Muscle of leg (tissue), 11 donors: ENCODE data around the gene ACTRT3. TPM values are rescaled to one million over a fixed set of nuclear protein-coding genes. Genes with fewer than 3 reads are reported as not detected.

Experiments
- DNase-seq: peaks from one replicate; pipeline ENCODE4 v3.0.0; 2013
- H3K27ac ChIP-seq: one replicate; pipeline ENCODE4 v1.5.1; 2013; ENCODE audit warnings: mild to moderate bottlenecking, low read length, control low read depth
- H3K27me3 ChIP-seq: one replicate; pipeline ENCODE4 v1.6.1; 2013; ENCODE audit warnings: low read length; ENCODE audit not compliant: control insufficient read depth, insufficient read depth
- H3K36me3 ChIP-seq: one replicate; pipeline ENCODE4 v1.6.1; 2013; ENCODE audit warnings: low read length; ENCODE audit not compliant: control insufficient read depth, insufficient read depth
- H3K4me1 ChIP-seq: one replicate; pipeline ENCODE4 v1.6.1; 2013; ENCODE audit warnings: low read length; ENCODE audit not compliant: control insufficient read depth, insufficient read depth
- H3K4me3 ChIP-seq: one replicate; pipeline ENCODE4 v1.5.1; 2013; ENCODE audit warnings: low read length, control low read depth
- H3K9me3 ChIP-seq: replicated peaks from 2 replicates; pipeline ENCODE4 v1.6.1; 2013; ENCODE audit warnings: low read depth, low read length; ENCODE audit not compliant: control insufficient read depth
- WGBS: methylation state at CpG from one replicate; pipeline ENCODE4 v1.1.5; 2013; ENCODE audit warnings: missing lambda C conversion rate; ENCODE audit not compliant: insufficient coverage; 5-methylcytosine and 5-hydroxymethylcytosine counted together
- polyA plus RNA-seq, 8 donors: library from polyadenylated mRNA; unstranded; fragments of 120-200 nt; gene quantifications; one replicate each; pipeline versions ENCODE4 v1.2.1 to v1.2.3, GENCODE V29; 2013; ENCODE audit warnings: inconsistent platforms in 1 of 8, low replicate concordance in 1 of 8; ENCODE audit not compliant: insufficient read length in 8 of 8, insufficient read depth in 1 of 8
- total RNA-seq: library from RNA; stranded (reverse); fragments of 120-200 nt; gene quantifications from one replicate; pipeline ENCODE4 v1.2.4, GENCODE V29; 2013

The ACTRT3 gene
- total and polyA plus RNA-seq, 9 donors, result 2.0 to 4.1 (median 3.2) TPM

- no peak overlapping the region for H3K27ac ChIP-seq
- no peaks in the 10 kb centered on the region for H3K9me3 ChIP-seq
- no CpG with 5 or more reads among the region's 3 CpGs for WGBS
- H3K4me1 ChIP-seq, result no peaks in the 10 kb centered on the region
- DNase-seq, result no peak
- H3K36me3 ChIP-seq, result peaks cover 3% of the 10 kb centered on the region
- H3K27me3 ChIP-seq, result no peaks in the 10 kb centered on the region
- H3K4me3 ChIP-seq, result no peak overlapping the region
These were observed 35.3 kb upstream of the ACTRT3 start for GRCh38 chr3:169804681-169805080.

GRCh38 chr3:169792359-169792758 is 23.0 kb upstream of the ACTRT3 start:
- no peak overlapping the region for H3K4me3 ChIP-seq
- 83% methylated on average over 1 of the region's 1 CpG for WGBS
- peaks cover 12% of the 10 kb centered on the region for H3K36me3 ChIP-seq
- no peak overlapping the region for H3K27ac ChIP-seq
- H3K4me1 ChIP-seq, result no peaks in the 10 kb centered on the region
- no peaks in the 10 kb centered on the region for H3K9me3 ChIP-seq
- no peak for DNase-seq
- no peaks in the 10 kb centered on the region for H3K27me3 ChIP-seq

DNA sequence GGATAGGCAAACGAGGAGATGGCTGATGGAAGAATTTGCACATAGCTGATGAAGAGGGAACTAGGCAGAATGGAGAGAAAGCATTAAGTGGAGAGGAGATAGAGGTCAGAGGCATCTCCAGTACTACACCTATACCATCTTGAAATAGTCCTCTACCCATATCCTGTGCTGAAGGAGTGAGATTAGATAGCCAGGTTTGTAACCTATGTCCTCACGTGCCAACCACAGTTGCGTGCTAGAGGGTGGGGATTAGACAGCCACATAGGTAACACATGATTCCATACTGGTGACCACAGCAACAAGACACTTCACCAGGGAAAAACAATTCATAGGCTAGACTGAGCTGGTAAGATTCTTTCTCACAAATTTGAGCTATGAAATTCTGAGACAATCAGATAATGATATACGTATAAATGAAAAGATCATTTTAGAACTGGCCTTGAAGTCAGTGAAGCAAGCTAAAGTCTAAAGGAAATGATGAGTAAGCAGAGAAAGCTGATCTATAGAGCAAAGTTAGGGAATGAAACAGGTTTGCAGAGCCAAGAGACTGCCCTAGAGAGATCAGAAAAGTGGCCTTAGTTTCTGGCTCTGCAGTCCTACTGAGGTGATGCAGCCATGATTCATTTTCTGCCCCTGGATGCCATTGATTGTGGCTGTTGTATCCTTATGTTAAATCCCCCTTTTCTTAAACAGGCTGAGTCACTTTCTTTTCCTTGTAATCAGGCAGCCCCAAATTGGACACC is 21.5 kb upstream of the ACTRT3 start:
- DNase-seq, result no peak
- no peaks in the 10 kb centered on the region for H3K4me1 ChIP-seq
- H3K9me3 ChIP-seq, result no peaks in the 10 kb centered on the region
- WGBS, result 86% methylated on average over 2 of the region's 4 CpGs
- H3K27me3 ChIP-seq, result no peaks in the 10 kb centered on the region
- H3K27ac ChIP-seq, result no peak overlapping the region
- H3K36me3 ChIP-seq, result peaks cover 16% of the 10 kb centered on the region
- no peak overlapping the region for H3K4me3 ChIP-seq

DNA sequence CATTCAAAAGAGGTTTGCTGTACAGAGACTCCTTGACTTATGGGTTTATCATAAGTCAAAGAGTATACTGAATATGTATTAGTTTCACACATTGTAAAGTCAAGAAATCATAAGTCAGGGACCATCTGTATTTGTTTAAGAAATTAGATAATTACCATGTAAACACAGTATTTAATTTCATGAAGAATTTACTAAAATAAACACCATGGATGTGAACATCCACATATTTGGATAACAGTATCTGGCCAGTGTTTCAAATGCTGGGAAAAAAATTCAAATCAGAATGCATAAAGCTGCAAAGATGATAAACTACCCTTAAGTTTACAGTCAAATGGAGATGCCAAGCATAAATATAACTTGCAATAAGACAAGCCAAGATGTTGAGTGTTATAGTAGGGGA is 20.9 kb upstream of the ACTRT3 start:
- H3K4me1 ChIP-seq, result no peaks in the 10 kb centered on the region
- H3K27ac ChIP-seq, result no peak overlapping the region
- H3K27me3 ChIP-seq, result no peaks in the 10 kb centered on the region
- peaks cover 21% of the 10 kb centered on the region for H3K36me3 ChIP-seq
- no peak for DNase-seq
- H3K9me3 ChIP-seq, result no peaks in the 10 kb centered on the region
- H3K4me3 ChIP-seq, result no peak overlapping the region

GRCh38 chr3:169787791-169788190 is 18.4 kb upstream of the ACTRT3 start:
- no peaks in the 10 kb centered on the region for H3K27me3 ChIP-seq
- WGBS, result no CpG with 5 or more reads among the region's 1 CpG
- no peak overlapping the region for H3K27ac ChIP-seq
- H3K4me1 ChIP-seq, result no peaks in the 10 kb centered on the region
- no peak overlapping the region for H3K4me3 ChIP-seq
- no peaks in the 10 kb centered on the region for H3K9me3 ChIP-seq
- DNase-seq, result no peak
- H3K36me3 ChIP-seq, result peaks cover 19% of the 10 kb centered on the region

GRCh38 chr3:169787120-169787519 is 17.8 kb upstream of the ACTRT3 start:
- no peak for DNase-seq
- H3K27me3 ChIP-seq, result no peaks in the 10 kb centered on the region
- H3K9me3 ChIP-seq, result no peaks in the 10 kb centered on the region
- no CpG with 5 or more reads among the region's 4 CpGs for WGBS
- no peak overlapping the region for H3K4me3 ChIP-seq
- H3K36me3 ChIP-seq, result peaks cover 21% of the 10 kb centered on the region
- no peaks in the 10 kb centered on the region for H3K4me1 ChIP-seq
- no peak overlapping the region for H3K27ac ChIP-seq

DNA sequence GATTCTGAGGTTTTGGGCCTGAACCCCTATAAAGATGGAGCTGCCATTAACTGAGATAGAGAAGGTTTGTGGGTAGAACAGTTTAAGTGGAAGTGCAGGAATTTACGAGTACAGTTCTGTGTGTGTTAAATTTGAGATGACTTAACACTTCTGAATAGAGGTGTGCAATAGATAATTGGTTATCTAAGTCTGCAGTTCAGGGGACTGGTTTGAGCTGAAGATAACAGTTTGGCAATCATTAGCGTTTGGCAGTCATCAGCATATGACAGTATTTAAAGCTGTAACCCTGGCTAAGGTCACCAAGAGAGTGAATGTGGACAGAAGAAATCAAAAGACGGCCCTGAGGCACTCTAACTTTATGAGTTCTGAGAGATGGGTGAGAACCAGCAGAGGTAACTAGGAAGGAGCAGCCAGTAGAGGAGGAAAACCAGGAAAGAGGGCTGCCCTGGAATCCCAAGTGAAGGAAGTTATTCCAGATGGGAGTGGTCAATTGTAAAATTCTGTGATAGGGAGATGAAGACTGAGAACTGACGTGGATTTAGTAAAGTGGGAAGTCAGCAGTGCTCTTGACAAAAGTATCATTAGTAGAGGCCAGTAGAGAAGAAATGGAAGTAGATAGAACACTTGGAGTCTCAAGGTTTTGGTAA is 12.0 kb upstream of the ACTRT3 start:
- no peak overlapping the region for H3K4me3 ChIP-seq
- DNase-seq, result no peak
- no peaks in the 10 kb centered on the region for H3K27me3 ChIP-seq
- peaks cover 37% of the 10 kb centered on the region for H3K36me3 ChIP-seq
- H3K27ac ChIP-seq, result no peak overlapping the region
- no peaks in the 10 kb centered on the region for H3K9me3 ChIP-seq
- 85% methylated on average over 4 of the region's 4 CpGs for WGBS
- H3K4me1 ChIP-seq, result no peaks in the 10 kb centered on the region

- Histone ChIP-seq H3K36me3 (peaks cover 38% of the 10 kb centered on the region), H3K27ac (no peak overlapping the region), H3K9me3 (no peaks in the 10 kb centered on the region), H3K4me3 (no peak overlapping the region), H3K27me3 (no peaks in the 10 kb centered on the region), H3K4me1 (no peaks in the 10 kb centered on the region)
- DNase-seq, result no peak
- 80% methylated on average over 2 of the region's 2 CpGs for WGBS
These were observed 11.4 kb upstream of the ACTRT3 start for GRCh38 chr3:169780742-169781141.

- Histone ChIP-seq H3K9me3 (no peaks in the 10 kb centered on the region), H3K27ac (no peak overlapping the region), H3K27me3 (no peaks in the 10 kb centered on the region), H3K4me3 (no peak overlapping the region), H3K4me1 (peaks cover 5% of the 10 kb centered on the region), H3K36me3 (peaks cover 38% of the 10 kb centered on the region)
- DNase-seq, result no peak
- 94% methylated on average over 4 of the region's 4 CpGs for WGBS
These were observed 8.5 kb upstream of the ACTRT3 start for GRCh38 chr3:169777822-169778221.

DNA sequence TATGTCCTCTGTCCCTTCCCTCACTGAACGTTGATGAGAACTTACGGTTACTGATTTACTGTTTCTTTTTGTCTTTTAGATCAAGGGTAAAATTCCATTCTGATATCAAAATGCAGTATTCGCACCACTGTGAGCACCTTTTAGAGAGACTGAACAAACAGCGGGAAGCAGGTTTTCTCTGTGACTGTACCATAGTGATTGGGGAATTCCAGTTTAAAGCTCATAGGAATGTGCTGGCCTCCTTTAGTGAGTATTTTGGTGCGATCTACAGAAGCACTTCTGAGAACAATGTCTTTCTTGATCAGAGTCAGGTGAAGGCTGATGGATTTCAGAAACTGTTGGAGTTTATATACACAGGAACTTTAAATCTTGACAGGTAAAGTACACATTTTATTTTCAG is 4.8 kb upstream of the ACTRT3 start:
- peaks cover 19% of the 10 kb centered on the region for H3K36me3 ChIP-seq
- no peaks in the 10 kb centered on the region for H3K9me3 ChIP-seq
- peak overlapping the region; percentile 99 for H3K27ac ChIP-seq
- peak overlapping the region; percentile 96 for H3K4me3 ChIP-seq
- no peaks in the 10 kb centered on the region for H3K27me3 ChIP-seq
- 89% methylated on average over 2 of the region's 5 CpGs for WGBS
- H3K4me1 ChIP-seq, result peaks cover 5% of the 10 kb centered on the region
- DNase-seq, result no peak
